Measurements from ENCODE around the gene WNT6. TPM values are rescaled to one million over a fixed set of nuclear protein-coding genes. Genes with fewer than 3 reads are reported as not detected.
"Not testable (repeated sequence)": the region's sequence is repeated elsewhere in the genome, so short reads cannot be mapped to it uniquely, and the experiment has no call there.

The WNT6 gene
- total RNA-seq, 1 donor from 2014 or later: 2.4 TPM

DNA sequence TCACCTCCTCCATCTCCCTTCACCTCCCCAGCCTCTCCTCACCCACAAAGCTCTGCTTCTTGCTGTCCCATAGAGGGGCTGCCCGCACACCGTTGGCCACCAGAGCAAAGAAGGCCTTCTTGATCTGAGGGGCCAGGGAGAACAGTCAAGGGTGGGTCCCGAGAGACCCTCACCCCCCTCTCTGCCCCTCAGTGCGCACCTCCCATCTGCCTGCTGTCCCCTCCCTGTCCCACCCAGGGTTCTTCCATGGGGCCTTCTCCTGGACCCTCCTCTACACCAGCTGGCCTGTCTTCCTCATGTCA lies 31.2 kb upstream of the WNT6 start:
- ATAC-seq (no peak), DNase-seq (no peak)
- intact Hi-C loops (cut with micrococcal nuclease): no loop called here

GRCh38 chr2:218829868-218830451 lies 29.6 kb upstream of the WNT6 start:
- intact Hi-C loops (cut with micrococcal nuclease): no loop called here
- DNase-seq: peak; percentile 82

GRCh38 chr2:218830526-218831306 lies 28.9 kb upstream of the WNT6 start:
- ATAC-seq (no peak), DNase-seq (no peak)
- intact Hi-C loops (cut with micrococcal nuclease): no loop called here

More at GRCh38 chr2:218829868-218830451, 29.6 kb upstream of the WNT6 start:
- ATAC-seq: peak; percentile 71

DNA sequence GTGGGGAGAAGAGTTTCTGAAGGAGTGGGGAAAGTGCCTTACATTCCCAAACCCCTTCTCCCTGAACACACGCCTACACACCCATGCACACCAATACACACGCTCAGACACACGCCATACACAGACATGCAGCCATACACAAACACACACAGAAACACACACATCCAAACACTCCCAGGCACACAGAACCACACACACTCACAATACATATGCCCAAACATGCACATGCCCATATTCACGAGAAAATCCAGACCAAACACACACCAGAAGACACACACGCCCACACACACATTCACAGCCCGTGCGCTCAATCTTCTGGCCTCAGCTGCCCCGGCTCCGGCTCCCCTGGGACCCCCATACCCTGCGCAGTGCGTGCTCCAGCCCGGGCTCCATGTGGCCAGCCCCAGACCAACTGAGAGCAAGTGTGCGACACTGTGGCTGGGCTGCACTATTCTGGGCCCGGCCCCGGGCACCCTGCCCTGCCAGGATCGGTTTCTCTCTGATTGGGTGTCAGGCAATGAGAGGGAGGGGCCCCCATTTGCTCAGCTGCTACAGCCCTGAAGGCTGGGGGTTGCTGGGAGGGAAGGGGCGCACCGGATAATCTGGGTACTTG lies 28.1 kb upstream of the WNT6 start, which contains the start of gene PRKAG3:
PRKAG3 (minus strand) TSS at position 426 of the 613 bp plus-strand sequence.
- peak; percentile 55 for DNase-seq
- intact Hi-C loops (cut with micrococcal nuclease): no loop called here

DNA sequence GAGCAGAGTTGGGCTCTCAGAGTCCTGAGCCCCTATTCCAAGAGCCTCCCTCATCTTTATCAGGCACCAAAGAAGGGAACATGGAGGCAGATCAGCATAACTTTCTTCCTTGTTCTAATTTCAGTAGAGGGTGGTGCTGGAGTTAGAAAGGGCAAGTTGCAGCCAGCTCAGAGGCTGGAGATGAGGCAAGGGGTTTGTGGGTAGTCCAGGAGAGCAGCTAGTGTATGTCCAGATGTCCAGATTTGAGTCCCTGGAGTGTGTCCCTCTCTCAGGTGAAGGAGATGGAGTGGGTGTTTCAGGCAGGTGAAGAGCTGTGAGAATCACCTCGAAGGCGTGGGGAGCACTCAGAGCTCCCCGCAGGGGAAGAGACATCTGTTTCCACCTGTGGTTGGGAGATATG lies 27.5 kb upstream of the WNT6 start:
- peak; percentile 21 for ATAC-seq
- no peak for DNase-seq
- intact Hi-C loops (cut with micrococcal nuclease): no loop called here

More for the DNA sequence above, 28.1 kb upstream of the WNT6 start, which contains the start of gene PRKAG3:
- ATAC-seq: peak; percentile 38

DNA sequence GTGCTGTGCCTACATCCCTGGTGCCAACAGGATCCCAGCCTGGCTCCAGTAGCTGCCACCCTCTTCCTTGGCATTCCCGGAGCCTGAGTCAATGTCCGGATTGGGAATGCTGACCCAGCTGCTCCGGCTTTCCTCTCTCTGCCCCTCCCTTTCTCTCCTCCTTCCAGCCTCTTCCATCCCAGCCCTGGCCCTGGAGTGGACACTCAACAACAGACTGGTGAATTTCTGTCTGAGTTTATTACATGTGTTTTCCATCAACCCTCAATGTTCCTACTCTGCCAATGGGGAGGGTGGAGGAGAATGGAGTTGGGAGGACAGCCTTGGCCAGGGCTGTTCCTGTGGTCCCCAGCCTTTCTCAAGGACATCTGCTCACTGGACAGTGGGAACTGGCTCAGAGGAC lies 27.1 kb upstream of the WNT6 start:
- DNase-seq (peak; percentile 64), ATAC-seq (peak; percentile 83)
- intact Hi-C loops (cut with micrococcal nuclease): no loop called here

GRCh38 chr2:218833023-218833609 lies 26.5 kb upstream of the WNT6 start:
- DNase-seq: no peak
- intact Hi-C loops (cut with micrococcal nuclease): no loop called here
- no peak for ATAC-seq

- DNase-seq (no peak), ATAC-seq (no peak)
- intact Hi-C loops (cut with micrococcal nuclease): no loop called here
Measured at GRCh38 chr2:218834685-218835084, 24.9 kb upstream of the WNT6 start.

DNA sequence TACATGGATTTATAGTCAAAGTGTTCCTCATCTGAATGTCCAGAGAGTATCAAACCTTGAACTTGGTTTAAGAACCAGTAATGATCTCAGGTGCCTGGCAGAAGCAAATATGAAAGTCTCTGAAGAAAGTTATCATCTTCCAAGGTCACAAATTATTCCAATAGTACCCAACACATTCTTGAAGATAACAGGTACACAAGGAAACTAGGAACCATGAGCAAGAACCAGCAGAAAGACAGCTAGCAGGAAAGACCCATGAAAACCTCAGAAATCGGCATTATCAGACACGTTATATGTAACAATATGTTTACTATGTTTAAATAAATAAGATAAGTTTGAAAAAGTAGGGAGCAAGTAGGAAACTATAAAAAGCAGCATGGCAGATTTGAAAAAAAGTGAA lies 22.1 kb upstream of the WNT6 start:
- ATAC-seq (no peak), DNase-seq (no peak)
- intact Hi-C loops (cut with micrococcal nuclease): no loop called here

DNA sequence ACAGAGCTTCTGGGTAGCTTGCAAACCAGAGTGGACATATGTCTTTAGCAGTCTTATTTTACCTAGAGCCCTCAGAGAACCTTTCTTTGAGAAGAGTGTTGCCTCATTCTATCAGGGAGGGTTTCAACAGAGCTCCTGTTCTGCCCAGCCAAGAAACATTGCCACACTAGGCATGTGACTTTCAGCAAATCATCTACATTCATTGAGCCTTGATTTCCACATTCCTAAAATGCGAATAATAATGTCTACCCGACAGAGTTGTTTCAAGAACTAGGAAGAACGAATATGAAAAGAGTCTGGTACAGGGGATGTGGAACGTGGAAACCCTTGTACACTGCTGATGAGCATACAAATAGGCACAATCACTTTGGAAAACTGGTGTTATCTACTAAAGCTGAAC lies 20.2 kb upstream of the WNT6 start:
- ATAC-seq: no peak
- intact Hi-C loops (cut with micrococcal nuclease): no loop called here
- no peak for DNase-seq

DNA sequence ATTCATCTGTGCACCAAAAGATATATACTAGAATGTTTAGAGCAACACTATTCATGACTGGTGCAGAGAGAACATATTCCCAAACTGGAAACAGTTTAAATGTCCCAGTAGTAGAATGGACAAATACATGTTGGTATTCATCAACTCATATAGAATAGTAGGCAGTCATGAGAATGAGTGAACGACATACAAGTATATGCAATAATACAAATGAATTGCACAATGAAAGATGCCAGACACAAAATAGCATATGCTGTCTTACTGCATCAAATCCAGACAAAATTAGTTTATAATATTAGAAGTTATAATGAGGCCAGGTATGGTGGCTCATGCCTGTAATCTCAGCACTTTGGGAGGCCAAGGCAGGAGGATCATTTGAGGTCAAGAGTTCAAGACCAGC lies 19.7 kb upstream of the WNT6 start:
- intact Hi-C loops (cut with micrococcal nuclease): loop anchor here (10.0 kb wide), 1 partner anchor 125 kb away; the partner anchor contains the start of gene TTLL4
- ATAC-seq: no peak
- DNase-seq: no peak

DNA sequence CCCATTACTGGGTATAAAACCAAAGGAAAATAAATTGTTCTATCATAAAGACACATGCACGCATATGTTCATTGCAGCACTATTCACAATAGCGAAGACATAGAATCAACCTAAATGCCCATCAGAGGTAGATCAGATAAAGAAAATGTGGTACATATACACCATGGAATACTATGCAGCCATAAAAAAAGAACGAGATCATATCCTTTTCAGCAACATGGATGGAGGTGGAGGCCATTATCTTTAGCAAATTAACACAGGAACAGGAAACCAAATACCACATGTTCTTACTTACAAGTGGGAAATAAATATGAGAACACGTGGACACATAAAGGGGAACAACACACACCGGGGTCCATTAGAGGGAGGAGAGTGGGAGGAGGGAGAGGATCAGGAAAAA lies 15.3 kb upstream of the WNT6 start:
- intact Hi-C loops (cut with micrococcal nuclease): loop anchor here (10.0 kb wide), 1 partner anchor 130 kb away; the partner anchor contains the start of gene TTLL4
- ATAC-seq: not testable (repeated sequence)

GRCh38 chr2:218846963-218847362 lies 12.6 kb upstream of the WNT6 start:
- DNase-seq, ATAC-seq: not testable (repeated sequence)
- intact Hi-C loops (cut with micrococcal nuclease): loop anchor here (10.0 kb wide), 1 partner anchor 132 kb away; the partner anchor contains the start of gene TTLL4

More for the DNA sequence above, 15.3 kb upstream of the WNT6 start:
- not testable (repeated sequence) for DNase-seq

GRCh38 chr2:218849721-218850120 lies 9.9 kb upstream of the WNT6 start:
- ATAC-seq: no peak
- intact Hi-C loops (cut with micrococcal nuclease): loop anchor here (10.0 kb wide), 1 partner anchor 135 kb away; the partner anchor contains the start of gene TTLL4

GRCh38 chr2:218850796-218851195 lies 8.8 kb upstream of the WNT6 start:
- ATAC-seq (no peak), DNase-seq (no peak)
- intact Hi-C loops (cut with micrococcal nuclease): no loop called here

More at GRCh38 chr2:218849721-218850120, 9.9 kb upstream of the WNT6 start:
- no peak for DNase-seq

DNA sequence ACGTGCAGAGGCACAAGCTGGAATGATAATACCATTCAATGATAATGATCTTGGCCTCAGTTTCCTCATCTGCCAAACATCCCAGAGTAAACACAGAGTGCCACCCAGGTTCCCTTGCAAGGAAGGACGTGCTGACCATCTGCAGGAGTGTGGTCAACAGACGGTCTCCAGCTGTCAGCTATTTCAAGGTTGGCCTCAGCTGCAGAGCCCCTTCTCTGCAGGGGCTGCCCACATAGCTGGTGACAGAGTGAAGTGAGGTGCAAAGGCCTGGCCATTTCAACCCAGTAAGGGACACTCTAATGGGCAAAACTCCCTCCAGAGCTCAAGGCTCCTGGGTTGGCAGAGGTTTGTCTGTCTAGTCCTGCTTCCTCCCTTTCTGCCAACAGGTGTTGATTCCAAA lies 8.3 kb upstream of the WNT6 start:
- intact Hi-C loops (cut with micrococcal nuclease): no loop called here
- ATAC-seq (no peak), DNase-seq (no peak)

DNA sequence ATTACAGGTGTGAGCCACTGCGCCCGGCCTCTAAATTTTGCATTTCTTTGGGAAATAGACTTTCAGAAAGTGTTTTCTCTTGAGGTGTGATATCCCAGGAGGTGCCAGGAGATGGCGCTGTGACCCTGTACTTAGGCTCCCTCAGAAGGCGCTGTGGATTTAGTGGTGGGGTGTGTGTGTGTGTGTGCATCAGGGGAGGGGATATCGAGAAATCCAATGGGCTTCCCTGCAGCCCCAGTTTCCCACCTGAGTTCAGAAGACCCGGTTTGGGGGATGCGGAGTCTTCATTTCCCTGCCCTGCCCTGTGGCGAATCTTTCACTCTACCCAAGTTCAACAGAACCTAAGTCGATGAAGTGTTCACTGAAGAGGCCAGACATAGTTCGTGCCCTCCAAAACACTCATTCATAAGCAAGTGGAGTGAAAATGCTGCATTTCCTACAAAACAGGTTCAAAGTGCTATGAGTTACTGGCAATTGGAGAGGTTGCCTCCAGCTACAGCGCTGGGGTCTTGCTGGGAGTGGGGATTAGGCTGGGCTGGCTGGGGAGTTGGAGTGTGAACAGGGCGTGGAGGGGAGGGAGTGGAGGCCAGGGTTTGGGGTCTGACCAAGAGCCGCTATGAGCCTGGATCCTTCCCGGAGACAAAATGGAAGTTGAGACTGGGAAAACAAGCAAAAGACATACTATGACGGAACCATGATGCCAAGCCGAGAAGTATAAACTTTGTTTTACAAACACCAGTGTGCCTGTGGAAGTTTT lies 6.5 kb upstream of the WNT6 start:
- DNase-seq: peak; percentile 62
- intact Hi-C loops (cut with micrococcal nuclease): no loop called here

GRCh38 chr2:218853766-218854165 lies 5.8 kb upstream of the WNT6 start:
- no peak for ATAC-seq
- no peak for DNase-seq
- intact Hi-C loops (cut with micrococcal nuclease): no loop called here

More for the DNA sequence above, 6.5 kb upstream of the WNT6 start:
- peak; percentile 63 for ATAC-seq

GRCh38 chr2:218854860-218855259 lies 4.7 kb upstream of the WNT6 start:
- ATAC-seq (no peak), DNase-seq (no peak)
- intact Hi-C loops (cut with micrococcal nuclease): no loop called here

All from left ventricle myocardium superior (tissue), 1 donor.